ENCODE data around the gene CMTM4.

The CMTM4 gene

DNA sequence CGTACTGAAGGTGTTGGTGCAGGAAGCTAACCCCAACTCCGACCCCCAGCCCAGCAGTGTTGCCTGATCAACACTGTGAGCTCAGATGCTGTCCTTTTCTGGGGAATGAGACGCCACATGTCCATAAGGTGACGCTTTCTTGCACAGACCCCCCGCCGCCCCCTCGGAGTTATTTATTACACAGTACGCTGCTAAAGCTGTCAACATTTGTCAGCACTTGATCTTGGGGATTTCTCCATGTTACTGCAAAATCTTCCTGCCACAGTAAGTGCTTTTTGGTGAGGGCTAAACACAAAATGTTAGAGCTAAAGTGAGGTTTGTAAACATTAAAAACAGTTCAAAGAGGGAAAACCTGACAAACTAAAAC lies 76.1 kb downstream of the CMTM4 start:
- TF ChIP-seq, protein P1, sequence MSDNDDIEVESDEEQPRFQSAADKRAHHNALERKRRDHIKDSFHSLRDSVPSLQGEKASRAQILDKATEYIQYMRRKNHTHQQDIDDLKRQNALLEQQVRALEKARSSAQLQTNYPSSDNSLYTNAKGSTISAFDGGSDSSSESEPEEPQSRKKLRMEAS (IDR thresholded peaks at IDR 0.05; ENCODE audit: low read depth, low read length) = no peak
- TF ChIP-seq CTCF (IDR thresholded peaks at IDR 0.05; ENCODE audit: low read depth, low read length) (no peak), MYC (IDR thresholded peaks at IDR 0.05; ENCODE audit: low read depth, low read length) (no peak), POLR2A (IDR thresholded peaks at IDR 0.05; ENCODE audit: extremely low read depth, insufficient read length) (no peak)
- H3K4me3 ChIP-seq (ENCODE audit: low read depth, low read length) = no peak overlapping the region
- DNase-seq (ENCODE audit: low read depth) = no peak

GRCh38 chr16:66619534-66620428 lies 76.8 kb downstream of the CMTM4 start:
- peak; percentile 78 for TF ChIP-seq MYC (IDR thresholded peaks at IDR 0.05; ENCODE audit: low read depth, low read length)
- TF ChIP-seq, protein P1 (IDR thresholded peaks at IDR 0.05; ENCODE audit: low read depth, low read length) = peak; percentile 99
- no peak for TF ChIP-seq CTCF (IDR thresholded peaks at IDR 0.05; ENCODE audit: low read depth, low read length)
- no peak overlapping the region for H3K4me3 ChIP-seq (ENCODE audit: low read depth, low read length)
- DNase-seq (ENCODE audit: low read depth) = peak; percentile 82

- no peak overlapping the region for H3K4me3 ChIP-seq (ENCODE audit: low read depth, low read length)
- no peak for DNase-seq (ENCODE audit: low read depth)
- TF ChIP-seq CTCF (IDR thresholded peaks at IDR 0.05; ENCODE audit: low read depth, low read length) (no peak), POLR2A (IDR thresholded peaks at IDR 0.05; ENCODE audit: extremely low read depth, insufficient read length) (no peak), MYC (IDR thresholded peaks at IDR 0.05; ENCODE audit: low read depth, low read length) (no peak)
- TF ChIP-seq, protein P1 (IDR thresholded peaks at IDR 0.05; ENCODE audit: low read depth, low read length) = no peak
These were observed 77.8 kb downstream of the CMTM4 start for GRCh38 chr16:66618588-66619375.

GRCh38 chr16:66617728-66618127 lies 78.8 kb downstream of the CMTM4 start:
- DNase-seq (ENCODE audit: low read depth) = no peak
- TF ChIP-seq MYC (IDR thresholded peaks at IDR 0.05; ENCODE audit: low read depth, low read length) (no peak), POLR2A (IDR thresholded peaks at IDR 0.05; ENCODE audit: extremely low read depth, insufficient read length) (no peak), CTCF (IDR thresholded peaks at IDR 0.05; ENCODE audit: low read depth, low read length) (no peak)
- TF ChIP-seq, protein P1 (IDR thresholded peaks at IDR 0.05; ENCODE audit: low read depth, low read length) = no peak
- H3K4me3 ChIP-seq (ENCODE audit: low read depth, low read length) = no peak overlapping the region

- TF ChIP-seq, protein P1 (IDR thresholded peaks at IDR 0.05; ENCODE audit: low read depth, low read length) = no peak
- TF ChIP-seq MYC (IDR thresholded peaks at IDR 0.05; ENCODE audit: low read depth, low read length) = no peak
- DNase-seq (ENCODE audit: low read depth) = no peak
- no peak overlapping the region for H3K4me3 ChIP-seq (ENCODE audit: low read depth, low read length)
These were observed 79.5 kb downstream of the CMTM4 start for GRCh38 chr16:66617010-66617434.

DNA sequence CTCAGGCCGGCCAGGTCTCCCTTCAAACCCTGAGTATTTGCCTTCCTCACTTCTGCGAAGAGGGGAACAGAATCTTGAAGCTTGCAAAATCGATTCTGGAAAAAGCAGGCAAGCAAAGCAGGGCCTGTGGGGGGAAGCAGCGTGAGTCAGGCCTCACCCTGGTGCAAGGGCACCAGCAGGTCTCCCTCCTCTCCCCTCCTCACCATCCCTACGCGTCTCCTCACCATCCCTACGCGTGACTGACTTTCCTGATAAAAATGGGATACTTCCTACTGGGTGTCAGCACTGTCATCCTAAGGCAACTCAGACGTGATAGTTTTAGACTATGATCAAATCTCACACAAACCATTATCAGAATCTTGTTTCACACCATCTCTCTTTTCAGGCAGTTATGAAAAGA lies 80.0 kb downstream of the CMTM4 start:
- no peak overlapping the region for H3K4me3 ChIP-seq (ENCODE audit: low read depth, low read length)

More for the DNA sequence above, 80.0 kb downstream of the CMTM4 start:
- DNase-seq (ENCODE audit: low read depth) = no peak
- TF ChIP-seq, protein P1 (IDR thresholded peaks at IDR 0.05; ENCODE audit: low read depth, low read length) = no peak
- TF ChIP-seq CTCF (IDR thresholded peaks at IDR 0.05; ENCODE audit: low read depth, low read length) (no peak), MYC (IDR thresholded peaks at IDR 0.05; ENCODE audit: low read depth, low read length) (no peak), POLR2A (IDR thresholded peaks at IDR 0.05; ENCODE audit: extremely low read depth, insufficient read length) (no peak)

All from NB4 (cell line).